ENCODE measurements around the gene GIGYF2. TPM values are rescaled to one million over a fixed set of nuclear protein-coding genes. Genes with fewer than 3 reads are reported as not detected.

Gene GIGYF2
- total and polyA plus RNA-seq, 2 of the 13 experiments (the other 11 are each of a cell fraction or from before 2014, with no cell fraction given) = 44.9 to 73.5 TPM

DNA sequence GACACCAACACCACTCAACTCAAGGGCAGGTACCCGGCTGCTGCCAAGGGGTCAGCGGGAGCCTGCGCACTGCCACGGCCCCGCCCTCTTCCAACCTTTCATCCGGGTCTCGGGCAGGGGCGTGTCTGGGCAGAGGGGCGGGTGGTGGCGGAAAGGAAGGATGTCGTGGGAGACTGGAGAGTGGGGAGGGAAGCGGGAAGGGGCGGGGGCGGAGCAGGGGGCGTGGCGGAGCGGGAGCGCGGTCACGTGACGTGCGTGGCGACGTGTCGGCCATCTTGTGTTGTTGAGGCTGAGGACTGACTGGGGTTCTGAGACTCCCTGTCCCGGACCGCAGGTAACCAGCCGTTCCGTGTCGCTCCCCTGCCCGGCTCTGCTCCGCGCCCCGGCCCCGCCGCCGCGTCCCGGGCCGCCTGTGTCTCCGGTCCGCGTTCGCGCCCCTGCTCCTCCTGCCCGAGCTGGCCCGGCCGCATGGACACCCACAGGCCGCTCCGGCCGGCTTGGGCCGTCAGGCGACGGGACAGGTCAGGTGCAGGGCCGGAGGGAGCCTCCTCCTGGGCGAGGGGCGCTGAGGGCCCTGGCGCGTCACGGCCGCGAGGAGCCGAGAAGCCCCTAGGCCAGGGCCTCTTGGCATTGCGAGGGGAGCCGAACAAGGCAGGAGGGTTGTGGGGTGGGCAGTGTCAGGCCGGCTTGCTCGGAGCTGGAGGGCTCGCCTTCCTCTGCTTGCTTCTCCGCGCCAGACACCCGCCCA is at the start of gene GIGYF2 (continued):
- TF ChIP-seq, protein P1, sequence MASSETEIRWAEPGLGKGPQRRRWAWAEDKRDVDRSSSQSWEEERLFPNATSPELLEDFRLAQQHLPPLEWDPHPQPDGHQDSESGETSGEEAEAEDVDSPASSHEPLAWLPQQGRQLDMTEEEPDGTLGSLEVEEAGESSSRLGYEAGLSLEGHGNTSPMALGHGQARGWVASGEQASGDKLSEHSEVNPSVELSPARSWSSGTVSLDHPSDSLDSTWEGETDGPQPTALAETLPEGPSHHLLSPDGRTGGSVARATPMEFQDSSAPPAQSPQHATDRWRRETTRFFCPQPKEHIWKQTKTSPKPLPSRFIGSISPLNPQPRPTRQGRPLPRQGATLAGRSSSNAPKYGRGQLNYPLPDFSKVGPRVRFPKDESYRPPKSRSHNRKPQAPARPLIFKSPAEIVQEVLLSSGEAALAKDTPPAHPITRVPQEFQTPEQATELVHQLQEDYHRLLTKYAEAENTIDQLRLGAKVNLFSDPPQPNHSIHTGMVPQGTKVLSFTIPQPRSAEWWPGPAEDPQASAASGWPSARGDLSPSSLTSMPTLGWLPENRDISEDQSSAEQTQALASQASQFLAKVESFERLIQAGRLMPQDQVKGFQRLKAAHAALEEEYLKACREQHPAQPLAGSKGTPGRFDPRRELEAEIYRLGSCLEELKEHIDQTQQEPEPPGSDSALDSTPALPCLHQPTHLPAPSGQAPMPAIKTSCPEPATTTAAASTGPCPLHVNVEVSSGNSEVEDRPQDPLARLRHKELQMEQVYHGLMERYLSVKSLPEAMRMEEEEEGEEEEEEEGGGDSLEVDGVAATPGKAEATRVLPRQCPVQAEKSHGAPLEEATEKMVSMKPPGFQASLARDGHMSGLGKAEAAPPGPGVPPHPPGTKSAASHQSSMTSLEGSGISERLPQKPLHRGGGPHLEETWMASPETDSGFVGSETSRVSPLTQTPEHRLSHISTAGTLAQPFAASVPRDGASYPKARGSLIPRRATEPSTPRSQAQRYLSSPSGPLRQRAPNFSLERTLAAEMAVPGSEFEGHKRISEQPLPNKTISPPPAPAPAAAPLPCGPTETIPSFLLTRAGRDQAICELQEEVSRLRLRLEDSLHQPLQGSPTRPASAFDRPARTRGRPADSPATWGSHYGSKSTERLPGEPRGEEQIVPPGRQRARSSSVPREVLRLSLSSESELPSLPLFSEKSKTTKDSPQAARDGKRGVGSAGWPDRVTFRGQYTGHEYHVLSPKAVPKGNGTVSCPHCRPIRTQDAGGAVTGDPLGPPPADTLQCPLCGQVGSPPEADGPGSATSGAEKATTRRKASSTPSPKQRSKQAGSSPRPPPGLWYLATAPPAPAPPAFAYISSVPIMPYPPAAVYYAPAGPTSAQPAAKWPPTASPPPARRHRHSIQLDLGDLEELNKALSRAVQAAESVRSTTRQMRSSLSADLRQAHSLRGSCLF (CRISPR knock-in tag; IDR thresholded peaks at IDR 0.05; ENCODE audit: borderline replicate concordance) = no peak
- TF ChIP-seq, protein P2, sequence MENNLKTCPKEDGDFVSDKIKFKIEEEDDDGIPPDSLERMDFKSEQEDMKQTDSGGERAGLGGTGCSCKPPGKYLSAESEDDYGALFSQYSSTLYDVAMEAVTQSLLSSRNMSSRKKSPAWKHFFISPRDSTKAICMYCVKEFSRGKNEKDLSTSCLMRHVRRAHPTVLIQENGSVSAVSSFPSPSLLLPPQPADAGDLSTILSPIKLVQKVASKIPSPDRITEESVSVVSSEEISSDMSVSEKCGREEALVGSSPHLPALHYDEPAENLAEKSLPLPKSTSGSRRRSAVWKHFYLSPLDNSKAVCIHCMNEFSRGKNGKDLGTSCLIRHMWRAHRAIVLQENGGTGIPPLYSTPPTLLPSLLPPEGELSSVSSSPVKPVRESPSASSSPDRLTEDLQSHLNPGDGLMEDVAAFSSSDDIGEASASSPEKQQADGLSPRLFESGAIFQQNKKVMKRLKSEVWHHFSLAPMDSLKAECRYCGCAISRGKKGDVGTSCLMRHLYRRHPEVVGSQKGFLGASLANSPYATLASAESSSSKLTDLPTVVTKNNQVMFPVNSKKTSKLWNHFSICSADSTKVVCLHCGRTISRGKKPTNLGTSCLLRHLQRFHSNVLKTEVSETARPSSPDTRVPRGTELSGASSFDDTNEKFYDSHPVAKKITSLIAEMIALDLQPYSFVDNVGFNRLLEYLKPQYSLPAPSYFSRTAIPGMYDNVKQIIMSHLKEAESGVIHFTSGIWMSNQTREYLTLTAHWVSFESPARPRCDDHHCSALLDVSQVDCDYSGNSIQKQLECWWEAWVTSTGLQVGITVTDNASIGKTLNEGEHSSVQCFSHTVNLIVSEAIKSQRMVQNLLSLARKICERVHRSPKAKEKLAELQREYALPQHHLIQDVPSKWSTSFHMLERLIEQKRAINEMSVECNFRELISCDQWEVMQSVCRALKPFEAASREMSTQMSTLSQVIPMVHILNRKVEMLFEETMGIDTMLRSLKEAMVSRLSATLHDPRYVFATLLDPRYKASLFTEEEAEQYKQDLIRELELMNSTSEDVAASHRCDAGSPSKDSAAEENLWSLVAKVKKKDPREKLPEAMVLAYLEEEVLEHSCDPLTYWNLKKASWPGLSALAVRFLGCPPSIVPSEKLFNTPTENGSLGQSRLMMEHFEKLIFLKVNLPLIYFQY (CRISPR knock-in tag; IDR thresholded peaks at IDR 0.05; ENCODE audit: borderline replicate concordance) = 0 out of 2 replicates have a peak, but pooled peaks have one; percentile 78
- TF ChIP-seq ZNF124 (CRISPR knock-in tag; IDR thresholded peaks at IDR 0.05) = no peak
- TF ChIP-seq CREM (IDR thresholded peaks at IDR 0.05) = no peak
- TF ChIP-seq CREM (CRISPR knock-in tag; IDR thresholded peaks at IDR 0.05) = no peak
- TF ChIP-seq, protein P3, sequence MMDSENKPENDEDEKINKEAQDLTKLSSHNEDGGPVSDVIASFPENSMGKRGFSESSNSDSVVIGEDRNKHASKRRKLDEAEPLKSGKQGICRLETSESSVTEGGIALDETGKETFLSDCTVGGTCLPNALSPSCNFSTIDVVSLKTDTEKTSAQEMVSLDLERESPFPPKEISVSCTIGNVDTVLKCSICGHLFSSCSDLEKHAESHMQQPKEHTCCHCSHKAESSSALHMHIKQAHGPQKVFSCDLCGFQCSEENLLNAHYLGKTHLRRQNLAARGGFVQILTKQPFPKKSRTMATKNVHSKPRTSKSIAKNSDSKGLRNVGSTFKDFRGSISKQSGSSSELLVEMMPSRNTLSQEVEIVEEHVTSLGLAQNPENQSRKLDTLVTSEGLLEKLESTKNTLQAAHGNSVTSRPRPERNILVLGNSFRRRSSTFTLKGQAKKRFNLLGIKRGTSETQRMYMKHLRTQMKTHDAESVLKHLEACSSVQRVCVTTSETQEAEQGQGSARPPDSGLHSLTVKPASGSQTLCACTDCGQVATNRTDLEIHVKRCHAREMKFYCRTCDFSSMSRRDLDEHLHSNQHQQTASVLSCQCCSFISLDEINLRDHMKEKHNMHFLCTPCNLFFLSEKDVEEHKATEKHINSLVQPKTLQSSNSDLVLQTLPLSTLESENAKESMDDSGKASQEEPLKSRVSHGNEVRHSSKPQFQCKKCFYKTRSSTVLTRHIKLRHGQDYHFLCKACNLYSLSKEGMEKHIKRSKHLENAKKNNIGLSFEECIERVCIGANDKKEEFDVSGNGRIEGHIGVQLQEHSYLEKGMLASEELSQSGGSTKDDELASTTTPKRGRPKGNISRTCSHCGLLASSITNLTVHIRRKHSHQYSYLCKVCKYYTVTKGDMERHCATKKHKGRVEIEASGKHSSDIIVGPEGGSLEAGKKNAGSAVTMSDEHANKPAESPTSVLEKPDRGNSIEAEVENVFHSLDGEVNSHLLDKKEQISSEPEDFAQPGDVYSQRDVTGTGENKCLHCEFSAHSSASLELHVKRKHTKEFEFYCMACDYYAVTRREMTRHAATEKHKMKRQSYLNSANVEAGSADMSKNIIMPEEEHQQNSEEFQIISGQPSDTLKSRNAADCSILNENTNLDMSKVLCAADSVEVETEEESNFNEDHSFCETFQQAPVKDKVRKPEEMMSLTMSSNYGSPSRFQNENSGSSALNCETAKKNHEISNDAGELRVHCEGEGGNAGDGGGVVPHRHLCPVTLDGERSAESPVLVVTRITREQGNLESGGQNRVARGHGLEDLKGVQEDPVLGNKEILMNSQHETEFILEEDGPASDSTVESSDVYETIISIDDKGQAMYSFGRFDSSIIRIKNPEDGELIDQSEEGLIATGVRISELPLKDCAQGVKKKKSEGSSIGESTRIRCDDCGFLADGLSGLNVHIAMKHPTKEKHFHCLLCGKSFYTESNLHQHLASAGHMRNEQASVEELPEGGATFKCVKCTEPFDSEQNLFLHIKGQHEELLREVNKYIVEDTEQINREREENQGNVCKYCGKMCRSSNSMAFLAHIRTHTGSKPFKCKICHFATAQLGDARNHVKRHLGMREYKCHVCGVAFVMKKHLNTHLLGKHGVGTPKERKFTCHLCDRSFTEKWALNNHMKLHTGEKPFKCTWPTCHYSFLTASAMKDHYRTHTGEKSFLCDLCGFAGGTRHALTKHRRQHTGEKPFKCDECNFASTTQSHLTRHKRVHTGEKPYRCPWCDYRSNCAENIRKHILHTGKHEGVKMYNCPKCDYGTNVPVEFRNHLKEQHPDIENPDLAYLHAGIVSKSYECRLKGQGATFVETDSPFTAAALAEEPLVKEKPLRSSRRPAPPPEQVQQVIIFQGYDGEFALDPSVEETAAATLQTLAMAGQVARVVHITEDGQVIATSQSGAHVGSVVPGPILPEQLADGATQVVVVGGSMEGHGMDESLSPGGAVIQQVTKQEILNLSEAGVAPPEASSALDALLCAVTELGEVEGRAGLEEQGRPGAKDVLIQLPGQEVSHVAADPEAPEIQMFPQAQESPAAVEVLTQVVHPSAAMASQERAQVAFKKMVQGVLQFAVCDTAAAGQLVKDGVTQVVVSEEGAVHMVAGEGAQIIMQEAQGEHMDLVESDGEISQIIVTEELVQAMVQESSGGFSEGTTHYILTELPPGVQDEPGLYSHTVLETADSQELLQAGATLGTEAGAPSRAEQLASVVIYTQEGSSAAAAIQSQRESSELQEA (CRISPR knock-in tag; IDR thresholded peaks at IDR 0.05; ENCODE audit: not compliant biosample characterization) = no peak
- 0 out of 2 replicates have a peak, but pooled peaks have one; percentile 36 for TF ChIP-seq GATA4 (IDR thresholded peaks at IDR 0.05; ENCODE audit: borderline replicate concordance, low read depth)
- TF ChIP-seq STAT5B (CRISPR knock-in tag; IDR thresholded peaks at IDR 0.05) = 0 out of 2 replicates have a peak, but pooled peaks have one; percentile 37
- TF ChIP-seq ZNF879 (CRISPR knock-in tag; IDR thresholded peaks at IDR 0.05) = no peak
- 0 out of 2 replicates have a peak, but pooled peaks have one; percentile 39 for TF ChIP-seq MIER2 (CRISPR knock-in tag; IDR thresholded peaks at IDR 0.05)
- TF ChIP-seq ZNF567 (CRISPR knock-in tag; IDR thresholded peaks at IDR 0.05; ENCODE audit: borderline replicate concordance) = peak; percentile 58
